ENCODE data around the gene DENR. TPM values are rescaled to one million over a fixed set of nuclear protein-coding genes. Genes with fewer than 3 reads are reported as not detected.

The DENR gene
- total and polyA plus RNA-seq, 2 experiments from 2014 or later: 42.6 to 62.8 TPM

DNA sequence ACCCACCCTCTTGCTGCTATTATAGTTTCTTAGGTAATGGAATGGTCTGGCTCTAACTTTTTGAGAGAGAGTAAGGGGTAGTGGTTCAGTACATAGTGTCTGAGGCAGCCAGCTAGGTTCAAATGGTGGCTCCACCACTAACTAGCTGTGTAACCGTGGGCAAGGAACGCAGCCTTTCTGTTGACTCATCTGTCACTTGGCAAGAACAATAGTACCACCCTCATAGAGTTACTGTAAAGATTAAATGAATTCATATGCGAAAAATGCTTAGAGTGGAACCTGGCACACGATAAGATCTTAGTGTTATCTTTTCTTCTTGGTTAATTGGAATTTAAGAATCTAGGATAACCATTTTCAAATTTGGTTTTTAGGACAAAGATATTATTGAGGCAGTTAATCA is 35.8 kb downstream of the DENR start:
- WGBS (ENCODE audit: low lambda C conversion rate, missing lambda C conversion rate): 92% methylated on average over 4 of the region's 4 CpGs
- H3K27ac ChIP-seq: no peak overlapping the region
- H4K20me1 ChIP-seq (ENCODE audit: insufficient read depth, poor library complexity, severe bottlenecking): no peaks in the 10 kb centered on the region
- no peak for DNase-seq (ENCODE audit: low spot score)
- no peak overlapping the region for H2AFZ ChIP-seq
- no peaks in the 10 kb centered on the region for H3K27me3 ChIP-seq
- H3K36me3 ChIP-seq (replicated peaks; ENCODE audit: insufficient read depth, low read depth): no peaks in the 10 kb centered on the region
- H3K4me3 ChIP-seq: no peak overlapping the region
- H3K9me2 ChIP-seq (replicated peaks; ENCODE audit: insufficient read depth): no peaks in the 10 kb centered on the region
- H3K79me2 ChIP-seq: no peaks in the 10 kb centered on the region
- H3K4me2 ChIP-seq: no peak overlapping the region
- H3K4me1 ChIP-seq (ENCODE audit: insufficient read depth): no peaks in the 10 kb centered on the region
- TF ChIP-seq EZH2 (IDR thresholded peaks at IDR 0.05; ENCODE audit: borderline replicate concordance): no peak
- TF ChIP-seq, protein P1, sequence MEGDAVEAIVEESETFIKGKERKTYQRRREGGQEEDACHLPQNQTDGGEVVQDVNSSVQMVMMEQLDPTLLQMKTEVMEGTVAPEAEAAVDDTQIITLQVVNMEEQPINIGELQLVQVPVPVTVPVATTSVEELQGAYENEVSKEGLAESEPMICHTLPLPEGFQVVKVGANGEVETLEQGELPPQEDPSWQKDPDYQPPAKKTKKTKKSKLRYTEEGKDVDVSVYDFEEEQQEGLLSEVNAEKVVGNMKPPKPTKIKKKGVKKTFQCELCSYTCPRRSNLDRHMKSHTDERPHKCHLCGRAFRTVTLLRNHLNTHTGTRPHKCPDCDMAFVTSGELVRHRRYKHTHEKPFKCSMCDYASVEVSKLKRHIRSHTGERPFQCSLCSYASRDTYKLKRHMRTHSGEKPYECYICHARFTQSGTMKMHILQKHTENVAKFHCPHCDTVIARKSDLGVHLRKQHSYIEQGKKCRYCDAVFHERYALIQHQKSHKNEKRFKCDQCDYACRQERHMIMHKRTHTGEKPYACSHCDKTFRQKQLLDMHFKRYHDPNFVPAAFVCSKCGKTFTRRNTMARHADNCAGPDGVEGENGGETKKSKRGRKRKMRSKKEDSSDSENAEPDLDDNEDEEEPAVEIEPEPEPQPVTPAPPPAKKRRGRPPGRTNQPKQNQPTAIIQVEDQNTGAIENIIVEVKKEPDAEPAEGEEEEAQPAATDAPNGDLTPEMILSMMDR (IDR thresholded peaks at IDR 0.05; ENCODE audit: poor library complexity): no peak
- TF ChIP-seq EZH2phosphoT487 (IDR thresholded peaks at IDR 0.05; ENCODE audit: low read depth, severe bottlenecking, unreplicated experiment): no peak
- no peaks in the 10 kb centered on the region for H3K9me3 ChIP-seq (ENCODE audit: low read depth)

DNA sequence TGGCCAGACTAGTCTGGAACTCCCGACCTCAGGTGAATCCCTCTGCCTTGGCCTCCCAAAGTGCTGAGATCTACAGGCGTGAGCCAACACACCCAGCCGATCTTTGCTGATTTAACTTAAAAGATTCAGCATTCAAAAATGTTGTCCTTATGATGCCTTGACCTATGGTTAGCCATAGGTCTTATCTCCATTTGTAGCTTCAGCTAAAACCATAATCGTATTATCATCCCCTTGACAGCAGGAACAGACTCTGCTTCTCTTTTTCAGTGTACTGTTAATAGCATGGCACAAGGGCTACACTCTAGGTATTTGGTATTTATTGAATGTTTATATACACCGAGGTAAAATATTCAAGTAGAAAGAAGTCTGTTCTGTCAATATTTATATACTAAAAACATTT is 37.0 kb downstream of the DENR start:
- no peaks in the 10 kb centered on the region for H3K4me1 ChIP-seq (ENCODE audit: insufficient read depth)
- TF ChIP-seq EZH2 (IDR thresholded peaks at IDR 0.05; ENCODE audit: borderline replicate concordance): no peak
- TF ChIP-seq, protein P1 (IDR thresholded peaks at IDR 0.05; ENCODE audit: poor library complexity): no peak
- no peak for TF ChIP-seq EZH2phosphoT487 (IDR thresholded peaks at IDR 0.05; ENCODE audit: low read depth, severe bottlenecking, unreplicated experiment)
- no peaks in the 10 kb centered on the region for H3K9me3 ChIP-seq (ENCODE audit: low read depth)
- no peaks in the 10 kb centered on the region for H3K9me2 ChIP-seq (replicated peaks; ENCODE audit: insufficient read depth)
- H3K27me3 ChIP-seq: no peaks in the 10 kb centered on the region
- 84% methylated on average over 5 of the region's 5 CpGs for WGBS (ENCODE audit: low lambda C conversion rate, missing lambda C conversion rate)
- no peak overlapping the region for H2AFZ ChIP-seq
- H3K27ac ChIP-seq: no peak overlapping the region
- no peaks in the 10 kb centered on the region for H3K36me3 ChIP-seq (replicated peaks; ENCODE audit: insufficient read depth, low read depth)
- no peak overlapping the region for H3K4me2 ChIP-seq
- DNase-seq (ENCODE audit: low spot score): no peak
- no peaks in the 10 kb centered on the region for H3K79me2 ChIP-seq
- H3K4me3 ChIP-seq: no peak overlapping the region
- H4K20me1 ChIP-seq (ENCODE audit: insufficient read depth, poor library complexity, severe bottlenecking): no peaks in the 10 kb centered on the region

DNA sequence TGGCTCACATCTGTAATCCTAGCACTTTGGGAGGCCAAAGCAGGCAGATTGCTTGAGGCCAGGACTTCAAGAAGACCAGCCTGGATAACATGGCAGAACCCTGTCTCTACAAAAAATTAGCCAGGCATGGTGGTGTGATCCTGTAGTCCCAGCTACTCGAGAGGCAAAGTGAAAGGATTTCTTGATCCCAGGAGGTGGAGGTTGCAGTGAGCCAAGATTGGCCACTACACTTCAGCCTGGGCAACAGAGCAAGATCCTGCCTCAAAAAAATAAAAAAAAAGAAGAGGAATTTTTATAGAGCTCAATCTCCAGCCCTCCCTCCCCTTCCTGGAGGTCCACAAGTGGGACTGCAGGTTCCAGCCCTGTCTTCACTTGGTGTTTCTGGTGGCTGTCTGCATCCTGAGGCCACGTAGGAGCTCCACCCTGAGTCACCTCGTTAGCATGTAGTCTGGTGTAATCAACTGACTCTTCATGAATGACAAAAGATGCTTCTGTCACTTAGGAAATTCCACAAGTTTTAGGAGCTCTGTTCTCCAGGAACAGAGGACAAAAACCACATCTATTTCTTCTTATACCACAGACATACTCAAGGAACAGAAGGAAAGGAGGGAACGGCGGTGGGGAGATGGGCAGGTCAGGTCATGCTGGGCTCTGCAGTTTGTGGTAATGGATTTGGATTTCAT is 37.9 kb downstream of the DENR start:
- no peaks in the 10 kb centered on the region for H3K4me1 ChIP-seq (ENCODE audit: insufficient read depth)
- TF ChIP-seq EZH2 (IDR thresholded peaks at IDR 0.05; ENCODE audit: borderline replicate concordance) (no peak), EZH2phosphoT487 (IDR thresholded peaks at IDR 0.05; ENCODE audit: low read depth, severe bottlenecking, unreplicated experiment) (no peak)
- TF ChIP-seq, protein P1 (IDR thresholded peaks at IDR 0.05; ENCODE audit: poor library complexity): no peak
- no peak overlapping the region for H3K4me3 ChIP-seq
- H3K27me3 ChIP-seq: no peaks in the 10 kb centered on the region
- H4K20me1 ChIP-seq (ENCODE audit: insufficient read depth, poor library complexity, severe bottlenecking): no peaks in the 10 kb centered on the region
- H3K79me2 ChIP-seq: no peaks in the 10 kb centered on the region
- no peak overlapping the region for H3K4me2 ChIP-seq
- WGBS (ENCODE audit: low lambda C conversion rate, missing lambda C conversion rate): 79% methylated on average over 5 of the region's 5 CpGs
- no peaks in the 10 kb centered on the region for H3K9me2 ChIP-seq (replicated peaks; ENCODE audit: insufficient read depth)
- no peaks in the 10 kb centered on the region for H3K9me3 ChIP-seq (ENCODE audit: low read depth)
- no peaks in the 10 kb centered on the region for H3K36me3 ChIP-seq (replicated peaks; ENCODE audit: insufficient read depth, low read depth)
- DNase-seq (ENCODE audit: low spot score): no peak
- H2AFZ ChIP-seq: no peak overlapping the region
- H3K27ac ChIP-seq: no peak overlapping the region
